Measurements from ENCODE around the gene WNT6. TPM values are rescaled to one million over a fixed set of nuclear protein-coding genes. Genes with fewer than 3 reads are reported as not detected.
A peak's percentile ranks its signal among the peaks of the same experiment; 100 is the strongest.

Gene WNT6
- total RNA-seq, 1 donor: not detected

- H3K4me3 ChIP-seq (ENCODE audit: low read depth, low read length): no peak overlapping the region
- TF ChIP-seq CTCF (IDR thresholded peaks at IDR 0.05; ENCODE audit: insufficient read depth, low read depth, low read length): no peak
- DNase-seq (ENCODE audit: low read depth): peak; percentile 70
Observed at GRCh38 chr2:218860950-218861381, 1.4 kb downstream of the WNT6 start.

- no peak for TF ChIP-seq CTCF (IDR thresholded peaks at IDR 0.05; ENCODE audit: insufficient read depth, low read depth, low read length)
- H3K4me3 ChIP-seq (ENCODE audit: low read depth, low read length): no peak overlapping the region
- DNase-seq (ENCODE audit: low read depth): no peak
Observed at GRCh38 chr2:218861645-218862318, 2.2 kb downstream of the WNT6 start.

GRCh38 chr2:218863021-218863520, 3.5 kb downstream of the WNT6 start:
- DNase-seq (ENCODE audit: low read depth): no peak
- no peak overlapping the region for H3K4me3 ChIP-seq (ENCODE audit: low read depth, low read length)
- TF ChIP-seq CTCF (IDR thresholded peaks at IDR 0.05; ENCODE audit: insufficient read depth, low read depth, low read length): no peak

GRCh38 chr2:218865396-218865795, 5.8 kb downstream of the WNT6 start:
- no peak for TF ChIP-seq CTCF (IDR thresholded peaks at IDR 0.05; ENCODE audit: insufficient read depth, low read depth, low read length)
- H3K4me3 ChIP-seq (ENCODE audit: low read depth, low read length): no peak overlapping the region
- DNase-seq (ENCODE audit: low read depth): no peak

- no peak overlapping the region for H3K4me3 ChIP-seq (ENCODE audit: low read depth, low read length)
- no peak for TF ChIP-seq CTCF (IDR thresholded peaks at IDR 0.05; ENCODE audit: insufficient read depth, low read depth, low read length)
- no peak for DNase-seq (ENCODE audit: low read depth)
Observed at GRCh38 chr2:218865999-218866398, 6.4 kb downstream of the WNT6 start.

GRCh38 chr2:218867900-218868299, 8.3 kb downstream of the WNT6 start:
- H3K4me3 ChIP-seq (ENCODE audit: low read depth, low read length): no peak overlapping the region
- DNase-seq (ENCODE audit: low read depth): peak; percentile 21
- no peak for TF ChIP-seq CTCF (IDR thresholded peaks at IDR 0.05; ENCODE audit: insufficient read depth, low read depth, low read length)

- DNase-seq (ENCODE audit: low read depth): no peak
- TF ChIP-seq CTCF (IDR thresholded peaks at IDR 0.05; ENCODE audit: insufficient read depth, low read depth, low read length): no peak
- H3K4me3 ChIP-seq (ENCODE audit: low read depth, low read length): no peak overlapping the region
Observed at GRCh38 chr2:218869064-218869463, 9.5 kb downstream of the WNT6 start.

Measured in fibroblast of villous mesenchyme (primary cell).